ENCODE measurements around the gene PMP22.

The PMP22 gene

GRCh38 chr17:15273141-15273793 lies 8.1 kb upstream of the PMP22 start:
- DNase-seq: no peak

- DNase-seq: no peak
These were observed 6.6 kb upstream of the PMP22 start for GRCh38 chr17:15271741-15272140.

- no peak for DNase-seq
These were observed 5.7 kb upstream of the PMP22 start for GRCh38 chr17:15270628-15271381.

- no peak for DNase-seq
These were observed 4.6 kb upstream of the PMP22 start for GRCh38 chr17:15269780-15270089.

DNA sequence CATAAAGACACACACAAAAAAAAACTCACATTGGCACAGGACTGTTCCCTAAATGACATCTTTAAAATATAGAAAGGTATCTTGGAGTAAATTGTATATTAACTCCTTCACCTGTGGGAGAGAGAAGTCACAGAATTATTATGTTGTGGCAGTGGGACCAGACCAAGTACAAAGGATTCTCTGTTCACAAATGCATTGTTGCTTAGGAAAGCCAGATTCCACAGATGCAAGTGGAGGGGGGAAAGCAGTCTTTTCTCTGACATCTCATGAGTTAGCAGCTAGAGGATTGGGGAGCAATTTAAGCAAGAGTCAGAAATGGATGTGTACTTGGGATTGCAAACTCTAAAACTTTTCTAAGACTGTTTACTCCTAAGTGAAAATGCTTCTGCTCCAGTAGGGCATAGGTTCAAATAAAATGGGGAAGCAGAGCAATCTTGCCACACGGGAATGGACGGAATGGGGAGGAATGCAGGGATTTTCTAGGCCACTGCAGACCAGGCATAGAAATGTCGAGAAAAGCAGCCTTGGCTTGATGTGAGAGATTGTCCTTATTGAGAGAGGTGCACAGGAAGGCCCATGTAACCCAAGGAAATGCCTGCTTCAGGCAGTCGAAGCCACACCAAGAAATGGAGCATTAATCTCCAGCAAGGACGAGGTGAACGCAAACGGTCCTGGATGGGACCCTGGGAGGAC lies 4.1 kb upstream of the PMP22 start:
- no peak for DNase-seq

DNA sequence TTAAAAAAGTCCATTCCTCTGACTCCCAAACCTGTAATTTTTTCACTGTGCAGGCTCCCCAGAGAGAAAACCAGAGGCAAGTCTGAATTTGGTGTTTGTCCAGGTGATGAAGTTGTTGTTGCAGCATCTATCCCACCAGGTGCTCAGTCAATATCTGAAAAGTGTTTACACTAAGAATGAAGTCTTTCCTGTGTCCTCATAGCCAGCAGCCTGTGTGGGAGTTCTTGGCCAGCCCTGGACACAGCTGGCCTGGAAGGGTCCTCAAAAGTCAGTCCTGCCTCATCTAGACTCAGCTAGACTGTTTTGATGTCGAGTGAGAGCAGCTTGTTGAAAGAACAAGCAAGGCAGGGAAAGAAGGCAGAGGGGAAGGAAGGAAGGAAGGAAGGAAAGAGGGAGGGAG lies 3.3 kb upstream of the PMP22 start:
- no peak for DNase-seq

GRCh38 chr17:15267996-15268395 lies 2.9 kb upstream of the PMP22 start:
- DNase-seq: no peak

GRCh38 chr17:15266325-15267125 lies 1.4 kb upstream of the PMP22 start:
- no peak for DNase-seq

GRCh38 chr17:15264542-15264941 lies 584 bp downstream of the PMP22 start:
- no peak for DNase-seq

DNA sequence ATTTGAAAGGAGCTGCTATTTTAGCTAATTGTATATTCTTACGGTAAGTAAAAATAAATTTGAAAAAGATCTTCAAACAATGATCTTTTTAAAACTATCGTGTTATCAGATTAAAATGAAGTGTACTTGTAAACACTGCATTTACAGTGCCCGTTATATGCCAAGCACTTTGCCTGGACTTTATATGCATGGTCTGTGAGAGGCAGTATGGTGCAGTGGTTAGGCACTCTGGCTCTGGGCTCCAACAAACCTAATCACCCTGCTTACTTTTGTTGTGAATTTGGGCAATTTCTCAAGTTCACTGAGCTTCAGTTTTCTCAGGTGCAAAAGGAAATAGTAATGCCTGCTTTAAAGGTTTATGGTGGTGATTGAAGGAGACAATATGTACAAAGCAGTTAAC lies 1.4 kb downstream of the PMP22 start:
- no peak for DNase-seq

- no peak for DNase-seq
These were observed 1.9 kb downstream of the PMP22 start for GRCh38 chr17:15263206-15263579.

DNA sequence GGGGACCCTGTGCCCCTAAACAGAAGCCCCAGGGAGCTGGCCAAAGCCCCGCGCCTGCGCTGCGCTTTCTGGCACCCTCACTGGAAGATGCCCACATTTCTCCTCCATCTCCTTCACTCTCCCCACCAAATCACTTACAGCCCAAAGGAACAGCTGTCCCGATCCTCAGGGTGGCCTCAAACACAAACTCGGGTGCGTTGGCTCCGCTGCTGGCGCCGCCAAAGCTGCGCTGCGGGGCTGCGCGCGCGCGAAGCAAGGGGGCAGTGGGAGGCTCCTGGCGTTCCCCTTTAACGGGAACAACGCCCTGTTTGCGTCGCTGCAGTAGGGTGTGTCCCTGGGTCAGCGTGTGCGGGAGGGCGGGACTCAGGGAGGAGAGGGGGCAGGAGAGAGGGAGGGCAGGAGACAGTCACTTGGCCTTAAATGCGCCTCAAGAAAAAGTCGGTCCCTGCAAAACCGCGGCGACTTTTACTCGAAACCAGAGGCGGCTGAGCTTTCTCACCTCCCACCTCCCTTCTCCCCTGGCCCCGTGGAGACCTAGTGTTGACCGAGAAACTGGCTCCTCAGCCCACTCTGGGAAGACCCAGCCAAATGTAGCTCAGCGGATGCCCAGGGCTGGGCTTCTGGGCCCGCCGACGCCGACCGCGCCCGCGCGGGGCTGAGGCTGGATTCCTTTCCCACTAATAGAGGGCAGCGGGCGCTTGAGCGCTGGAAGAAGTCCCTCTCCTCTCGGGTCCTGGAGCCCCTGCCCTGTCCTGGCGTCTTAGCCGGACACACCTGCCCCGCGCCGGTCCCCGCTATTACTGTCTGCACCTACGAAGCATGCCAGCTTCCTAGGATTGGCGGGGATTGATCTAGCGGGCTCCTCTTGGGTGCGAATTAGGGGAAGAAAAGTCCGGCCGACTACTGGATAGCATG lies 2.6 kb downstream of the PMP22 start:
- no peak for DNase-seq

DNA sequence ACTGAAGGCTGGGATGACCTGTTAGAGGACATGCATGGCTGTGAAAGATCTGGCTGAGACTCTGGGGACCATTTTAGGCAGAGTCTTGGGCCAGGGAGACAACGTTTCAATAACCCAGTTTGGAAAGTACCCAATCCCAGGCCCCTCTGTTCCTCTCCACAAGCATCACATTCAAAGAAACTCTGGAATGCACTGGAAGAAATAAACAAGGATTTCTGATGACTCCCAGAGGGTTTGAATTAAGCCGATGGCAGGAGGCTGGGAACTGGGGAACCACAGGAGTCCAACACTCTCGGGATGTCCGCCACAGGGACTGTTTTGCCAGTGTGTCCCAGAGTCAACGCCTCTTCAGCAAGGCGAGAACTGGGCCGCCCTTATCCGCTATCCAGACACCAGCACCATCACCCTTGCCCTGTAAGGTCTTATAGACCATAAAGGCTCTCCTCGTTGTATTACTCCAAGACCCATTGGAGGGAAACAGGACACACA lies 3.3 kb downstream of the PMP22 start:
- DNase-seq: no peak

DNA sequence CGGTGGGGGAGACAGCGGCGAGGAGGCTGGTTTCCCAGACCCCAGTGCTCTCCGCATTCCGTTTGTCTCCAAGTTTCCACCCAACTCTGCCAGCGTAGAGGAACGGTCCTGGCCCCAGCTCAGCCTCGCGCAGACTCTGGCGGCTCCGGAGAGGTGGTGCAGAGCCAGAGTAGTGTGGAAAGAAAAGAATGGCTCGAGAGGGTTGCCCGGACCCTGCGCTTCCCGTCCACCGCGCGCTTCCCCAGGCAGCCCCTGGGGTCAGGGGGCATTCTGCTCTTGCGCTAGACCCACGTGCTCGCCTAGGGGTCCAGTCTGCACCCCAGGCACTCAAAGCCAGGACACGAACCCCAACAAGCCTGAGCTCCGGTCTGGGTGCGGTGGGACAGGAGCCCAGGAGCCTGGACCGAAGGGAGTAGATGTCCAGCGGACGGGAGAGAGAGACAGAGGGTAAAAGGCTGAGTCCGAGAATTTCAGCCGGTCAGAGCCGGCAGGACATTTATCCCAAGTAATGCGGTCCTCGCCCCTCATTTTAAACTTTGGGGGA lies 3.8 kb downstream of the PMP22 start:
- DNase-seq: no peak

DNA sequence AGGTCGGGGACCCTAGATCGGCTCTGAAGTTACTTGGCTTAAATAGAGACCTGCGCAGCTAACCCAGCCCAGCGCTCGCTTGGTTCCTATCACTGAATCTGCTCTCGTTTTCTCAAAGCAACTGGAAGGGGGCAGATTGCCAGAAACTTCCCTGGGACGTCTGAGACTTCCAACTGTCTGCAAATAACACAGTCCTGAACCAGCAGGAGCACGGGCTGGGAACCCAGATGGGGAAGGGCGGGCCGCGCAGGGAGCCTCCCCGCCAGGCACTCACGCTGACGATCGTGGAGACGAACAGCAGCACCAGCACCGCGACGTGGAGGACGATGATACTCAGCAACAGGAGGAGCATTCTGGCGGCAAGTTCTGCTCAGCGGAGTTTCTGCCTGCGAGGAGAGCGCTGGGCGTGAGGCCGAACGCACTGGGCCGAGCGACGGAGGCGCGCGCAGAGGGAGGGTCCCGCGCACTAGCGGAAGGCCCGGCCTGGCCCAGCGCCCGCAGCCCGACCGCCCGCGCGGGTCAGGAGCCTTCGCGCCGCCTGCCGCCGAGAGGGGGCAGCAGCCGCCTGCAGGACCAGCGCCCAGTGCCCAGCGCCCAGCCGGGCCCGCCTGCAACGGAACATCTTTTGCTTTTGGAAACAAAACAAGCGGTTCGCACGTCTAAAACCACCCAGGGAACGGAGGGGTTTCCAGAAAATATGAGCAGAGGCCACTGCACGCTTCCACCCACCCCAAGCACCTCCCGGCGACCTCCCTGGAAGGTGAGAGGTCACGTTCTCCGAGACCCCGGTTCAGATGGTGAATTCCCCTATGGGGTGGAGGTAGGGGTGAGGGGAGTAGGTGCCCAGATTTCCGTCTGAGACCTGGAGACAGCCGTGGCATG lies 4.5 kb downstream of the PMP22 start:
- DNase-seq: peak; percentile 24

- no peak for DNase-seq
These were observed 7.2 kb downstream of the PMP22 start for GRCh38 chr17:15257796-15258512.

GRCh38 chr17:15257258-15257788 lies 7.8 kb downstream of the PMP22 start:
- DNase-seq: peak; percentile 32

GRCh38 chr17:15256689-15257088 lies 8.4 kb downstream of the PMP22 start:
- no peak for DNase-seq

- DNase-seq: no peak
These were observed 9.2 kb downstream of the PMP22 start for GRCh38 chr17:15255713-15256454.
